ENCODE results near the gene BAIAP2L1. TPM values are rescaled to one million over a fixed set of nuclear protein-coding genes. Genes with fewer than 3 reads are reported as not detected.

BAIAP2L1 gene
- total and polyA plus RNA-seq, 9 of the 15 experiments (the other 6 are each of a cell fraction or from before 2014, with no cell fraction given): 4.2 to 29.8 (median 15.5) TPM

- intact Hi-C loops (cut with micrococcal nuclease) (loop anchor here (2.0 to 5.0 kb wide), 3 partner anchors 128 to 450 kb away; no protein-coding TSS in a partner anchor), in situ Hi-C loops (cut with MboI) (loop anchor here (10.0 kb wide), 1 partner anchor 450 kb away; no protein-coding TSS in a partner anchor)
- peaks cover 21% of the 10 kb centered on the region for H4K20me1 ChIP-seq (replicated peaks; ENCODE audit: control insufficient read depth, insufficient read depth, low read length)
- POLR2A ChIA-PET: no interaction called here
- CTCF ChIA-PET (ENCODE audit: low intra/inter-chr PET ratio): interaction anchor here (0.7 to 2.3 kb wide), 4 partner anchors 107 to 548 kb away, joined by 3 to 23 read pairs (median 4); partner anchors contain the start of gene BAIAP2L1
- ATAC-seq (no peak), DNase-seq (ENCODE audit: extremely low read depth in 1 of 4, low spot score in 3 of 4) (no peak), FAIRE-seq (peak; percentile 29)
- H2AFZ ChIP-seq (ENCODE audit: low read depth, low read length): no peak overlapping the region
- no peak overlapping the region for H3K27ac ChIP-seq (ENCODE audit: extremely low read depth, low read depth, low read length)
- no TSS peak for BruUV-seq (replicated peaks)
- no peak overlapping the region; a peak in 1 of 4 replicates for H3K9ac ChIP-seq (ENCODE audit: insufficient read depth in 1 of 2, low read depth in 2 of 2, low read length in 2 of 2)
- peaks cover 0 to 54% of the 10 kb centered on the region in 2 experiments; a peak in 2 of 5 replicates for H3K27me3 ChIP-seq (ENCODE audit: control insufficient read depth in 2 of 2, insufficient read depth in 2 of 2, low read length in 2 of 2)
- H3K36me3 ChIP-seq (ENCODE audit: control insufficient read depth, insufficient read depth, low read length): peaks cover 34% of the 10 kb centered on the region; the same call in 2 of the 3 replicates
- WGBS (ENCODE audit: insufficient coverage, low coverage, missing lambda C conversion rate): 32% methylated on average over 15 of the region's 15 CpGs
- no peak overlapping the region for H3K4me2 ChIP-seq (ENCODE audit: insufficient read depth, low read length)
- H3K4me3 ChIP-seq: no peak overlapping the region
- peaks cover 0 to 14% of the 10 kb centered on the region in 2 experiments; a peak in 2 of 5 replicates for H3K4me1 ChIP-seq (replicated peaks in 1 of 2; ENCODE audit: control insufficient read depth in 2 of 2, insufficient read depth in 2 of 2, low read length in 2 of 2)
- no peaks in the 10 kb centered on the region for H3K9me3 ChIP-seq (replicated peaks; ENCODE audit: control insufficient read depth, insufficient read depth, low read depth, low read length)
- no peaks in the 10 kb centered on the region for H3K9me1 ChIP-seq (ENCODE audit: control insufficient read depth, insufficient read depth, low read length)
- H3K79me2 ChIP-seq (ENCODE audit: control insufficient read depth, insufficient read depth, low read length): no peaks in the 10 kb centered on the region
- TF ChIP-seq EP300 (IDR thresholded peaks at IDR 0.05; ENCODE audit: low read length): no peak
- no peak for TF ChIP-seq ZNF23 (CRISPR knock-in tag; IDR thresholded peaks at IDR 0.05)
- TF ChIP-seq, protein P1, sequence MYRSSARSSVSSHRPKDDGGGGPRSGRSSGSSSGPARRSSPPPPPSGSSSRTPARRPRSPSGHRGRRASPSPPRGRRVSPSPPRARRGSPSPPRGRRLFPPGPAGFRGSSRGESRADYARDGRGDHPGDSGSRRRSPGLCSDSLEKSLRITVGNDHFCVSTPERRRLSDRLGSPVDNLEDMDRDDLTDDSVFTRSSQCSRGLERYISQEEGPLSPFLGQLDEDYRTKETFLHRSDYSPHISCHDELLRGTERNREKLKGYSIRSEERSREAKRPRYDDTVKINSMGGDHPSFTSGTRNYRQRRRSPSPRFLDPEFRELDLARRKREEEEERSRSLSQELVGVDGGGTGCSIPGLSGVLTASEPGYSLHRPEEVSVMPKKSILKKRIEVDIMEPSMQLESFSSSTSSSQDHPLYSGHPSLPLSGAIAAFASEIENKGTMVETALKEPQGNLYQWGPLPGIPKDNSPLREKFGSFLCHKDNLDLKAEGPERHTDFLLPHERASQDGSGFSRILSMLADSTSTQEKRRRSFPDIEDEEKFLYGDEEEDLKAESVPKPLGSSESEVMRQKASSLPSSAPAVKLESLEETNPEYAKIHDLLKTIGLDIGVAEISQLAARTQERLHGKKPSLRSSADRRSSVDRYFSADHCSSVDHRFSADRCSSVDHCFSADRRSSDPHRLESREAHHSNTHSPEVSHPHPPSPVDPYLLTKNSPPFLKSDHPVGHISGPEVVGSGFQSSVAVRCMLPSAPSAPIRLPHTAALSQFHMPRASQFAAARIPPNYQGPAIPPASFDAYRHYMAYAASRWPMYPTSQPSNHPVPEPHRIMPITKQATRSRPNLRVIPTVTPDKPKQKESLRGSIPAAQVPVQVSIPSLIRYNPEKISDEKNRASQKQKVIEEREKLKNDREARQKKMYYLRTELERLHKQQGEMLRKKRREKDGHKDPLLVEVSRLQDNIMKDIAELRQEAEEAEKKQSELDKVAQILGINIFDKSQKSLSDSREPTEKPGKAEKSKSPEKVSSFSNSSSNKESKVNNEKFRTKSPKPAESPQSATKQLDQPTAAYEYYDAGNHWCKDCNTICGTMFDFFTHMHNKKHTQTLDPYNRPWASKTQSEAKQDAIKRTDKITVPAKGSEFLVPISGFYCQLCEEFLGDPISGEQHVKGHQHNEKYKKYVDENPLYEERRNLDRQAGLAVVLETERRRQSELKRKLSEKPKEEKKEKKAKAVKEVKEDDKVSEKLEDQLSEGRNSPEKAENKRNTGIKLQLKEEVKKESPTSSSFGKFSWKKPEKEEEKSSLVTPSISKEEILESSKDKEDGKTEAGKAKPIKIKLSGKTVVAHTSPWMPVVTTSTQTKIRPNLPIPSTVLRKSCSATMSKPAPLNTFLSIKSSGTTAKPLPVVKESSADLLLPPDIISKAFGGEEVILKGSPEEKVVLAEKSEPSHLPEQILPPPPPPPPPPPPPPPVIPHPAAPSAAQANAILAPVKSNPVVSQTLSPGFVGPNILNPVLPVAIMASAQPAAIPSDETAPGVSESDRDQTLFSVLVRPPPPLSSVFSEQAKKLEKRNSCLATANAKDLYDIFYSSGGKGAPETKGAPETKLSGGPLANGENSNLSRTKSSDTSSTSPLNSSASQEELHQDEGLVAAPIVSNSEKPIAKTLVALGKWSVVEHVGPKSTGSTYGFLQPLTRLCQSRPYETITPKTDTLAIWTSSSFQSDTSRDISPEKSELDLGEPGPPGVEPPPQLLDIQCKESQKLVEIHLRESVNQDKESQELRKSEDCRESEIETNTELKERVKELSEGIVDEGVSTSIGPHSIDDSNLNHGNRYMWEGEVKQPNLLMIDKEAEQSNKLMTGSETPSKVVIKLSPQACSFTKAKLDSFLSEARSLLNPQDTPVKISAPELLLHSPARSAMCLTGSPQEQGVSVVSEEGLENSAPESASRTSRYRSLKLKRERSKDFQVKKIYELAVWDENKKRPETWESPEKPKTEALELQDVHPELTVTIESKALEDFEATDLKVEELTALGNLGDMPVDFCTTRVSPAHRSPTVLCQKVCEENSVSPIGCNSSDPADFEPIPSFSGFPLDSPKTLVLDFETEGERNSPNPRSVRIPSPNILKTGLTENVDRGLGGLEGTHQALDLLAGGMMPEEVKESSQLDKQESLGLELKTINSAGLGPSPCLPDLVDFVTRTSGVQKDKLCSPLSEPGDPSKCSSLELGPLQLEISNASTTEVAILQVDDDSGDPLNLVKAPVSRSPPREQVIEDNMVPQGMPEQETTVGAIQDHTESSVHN (IDR thresholded peaks at IDR 0.05; ENCODE audit: borderline replicate concordance in 1 of 2, low read depth in 1 of 2): no peak
- no peak for TF ChIP-seq ESRRA (IDR thresholded peaks at IDR 0.05; ENCODE audit: borderline replicate concordance, low read depth)
- no peak for TF ChIP-seq TRIM28 (IDR thresholded peaks at IDR 0.05)
- no peak for TF ChIP-seq ZNF644 (tag; IDR thresholded peaks at IDR 0.05; ENCODE audit: low read depth)
- TF ChIP-seq ZNF75A (CRISPR knock-in tag; IDR thresholded peaks at IDR 0.05): no peak
- TF ChIP-seq PBX2 (CRISPR knock-in tag; IDR thresholded peaks at IDR 0.05; ENCODE audit: low read depth): no peak
- no peak for TF ChIP-seq PBX2 (tag; conservative IDR thresholded peaks at IDR 0.05; ENCODE audit: low read depth)
- no peak for TF ChIP-seq FUS (optimal IDR thresholded peaks at IDR 0.05; ENCODE audit: low read depth, low read length)
- TF ChIP-seq POLR3A (IDR thresholded peaks at IDR 0.05; ENCODE audit: borderline replicate concordance, extremely low read depth, insufficient read depth, insufficient read length): no peak
- no peak for TF ChIP-seq HMG20A (CRISPR knock-in tag; conservative IDR thresholded peaks at IDR 0.05)
- TF ChIP-seq ZNF140 (CRISPR knock-in tag; IDR thresholded peaks at IDR 0.05): no peak
Measured at GRCh38 chr7:98294326-98294725, 106.6 kb downstream of the BAIAP2L1 start.
